ENCODE results near the gene PCP4. TPM values are rescaled to one million over a fixed set of nuclear protein-coding genes. Genes with fewer than 3 reads are reported as not detected.

PCP4 gene
- total and polyA plus RNA-seq, 2 donors (not counting 3 experiments of a cell fraction or from before 2014, with no cell fraction given): not detected

DNA sequence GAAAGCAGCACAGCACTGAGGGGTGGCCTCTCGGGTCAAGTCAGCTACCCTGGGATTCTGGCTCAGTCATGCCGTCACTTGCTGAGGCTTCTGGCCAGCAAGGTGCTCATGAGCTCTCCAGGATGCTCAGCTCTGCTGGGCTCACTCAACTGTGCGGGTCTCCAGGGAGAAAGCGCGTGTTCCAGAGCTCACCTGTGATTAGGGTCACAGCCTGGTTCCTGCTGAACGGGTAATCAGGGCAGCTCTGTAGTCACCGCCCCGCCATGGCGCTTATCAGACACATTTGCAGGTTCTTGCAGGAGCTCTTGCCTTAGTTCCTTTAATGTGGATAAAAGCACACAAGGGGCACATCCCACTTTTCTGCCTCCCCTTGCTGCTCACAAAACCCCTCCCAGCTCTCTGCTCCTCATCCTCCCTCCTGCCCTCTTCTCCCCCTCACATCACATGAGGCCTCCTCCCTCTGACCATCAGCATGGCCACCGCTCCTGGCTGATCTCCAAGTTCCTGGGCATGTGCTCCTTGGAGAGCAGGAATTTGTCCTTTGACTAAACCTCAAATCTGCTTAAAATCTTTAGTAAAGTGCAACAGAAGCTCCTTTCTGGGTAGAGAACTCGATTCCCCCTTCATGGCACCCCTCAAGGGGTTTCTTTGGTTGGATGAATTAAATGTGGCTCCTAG, 2.0 kb downstream of the PCP4 start:
- H3K4me1 ChIP-seq (ENCODE audit: control insufficient read depth, extremely low read depth, insufficient read depth, low read length): no peaks in the 10 kb centered on the region
- BruUV-seq (replicated peaks): no TSS peak
- no peak overlapping the region for H3K4me3 ChIP-seq (replicated peaks in 1 of 3; ENCODE audit: insufficient read depth in 1 of 3, low read depth in 1 of 3, low read length in 3 of 3)
- H3K27ac ChIP-seq (ENCODE audit: insufficient read depth, low read depth, low read length): no peak overlapping the region
- H2AFZ ChIP-seq (ENCODE audit: low read depth, low read length): no peak overlapping the region
- H3K36me3 ChIP-seq (ENCODE audit: control insufficient read depth in 2 of 2, extremely low read depth in 1 of 2, insufficient read depth in 2 of 2, low read length in 2 of 2): no peaks in the 10 kb centered on the region
- H3K4me2 ChIP-seq (ENCODE audit: insufficient read depth, low read length): no peak overlapping the region
- dilution Hi-C loops (cut with MboI; ENCODE audit: extremely low pct_ligation_motif_present, low sequenced_read_pairs): no loop called here
- no peak overlapping the region for H3K9ac ChIP-seq (replicated peaks; ENCODE audit: extremely low read depth, insufficient read depth, low read length)
- TF ChIP-seq POLR2AphosphoS5 (IDR thresholded peaks at IDR 0.05; ENCODE audit: insufficient read depth, low read depth, low read length): no peak
- TF ChIP-seq FOS (IDR thresholded peaks at IDR 0.05; ENCODE audit: borderline replicate concordance, insufficient read depth, low read length): no peak
- TF ChIP-seq MAX (IDR thresholded peaks at IDR 0.05; ENCODE audit: insufficient read depth, insufficient read length): no peak
- TF ChIP-seq MYC (IDR thresholded peaks at IDR 0.05; ENCODE audit: low read depth, low read length): no peak
- H4K20me1 ChIP-seq (replicated peaks; ENCODE audit: control insufficient read depth, extremely low read depth, insufficient read depth, low read length): no peaks in the 10 kb centered on the region
- no peak for FAIRE-seq
- H3K9me1 ChIP-seq (replicated peaks; ENCODE audit: control insufficient read depth, extremely low read depth, insufficient read depth, low read length): no peaks in the 10 kb centered on the region
- no peaks in the 10 kb centered on the region for H3K27me3 ChIP-seq (ENCODE audit: control insufficient read depth in 2 of 2, insufficient read depth in 2 of 2, low read length in 2 of 2)
- ChIA-PET POLR2A (no interaction called here), CTCF (no interaction called here)
- H3K79me2 ChIP-seq (ENCODE audit: control insufficient read depth, insufficient read depth, low read length): no peaks in the 10 kb centered on the region
- intact Hi-C loops (cut with micrococcal nuclease): no loop called here
- H3K9me3 ChIP-seq (replicated peaks; ENCODE audit: control insufficient read depth, insufficient read depth, low read length): no peaks in the 10 kb centered on the region
- no peak for DNase-seq (ENCODE audit: low read depth, low spot score)

DNA sequence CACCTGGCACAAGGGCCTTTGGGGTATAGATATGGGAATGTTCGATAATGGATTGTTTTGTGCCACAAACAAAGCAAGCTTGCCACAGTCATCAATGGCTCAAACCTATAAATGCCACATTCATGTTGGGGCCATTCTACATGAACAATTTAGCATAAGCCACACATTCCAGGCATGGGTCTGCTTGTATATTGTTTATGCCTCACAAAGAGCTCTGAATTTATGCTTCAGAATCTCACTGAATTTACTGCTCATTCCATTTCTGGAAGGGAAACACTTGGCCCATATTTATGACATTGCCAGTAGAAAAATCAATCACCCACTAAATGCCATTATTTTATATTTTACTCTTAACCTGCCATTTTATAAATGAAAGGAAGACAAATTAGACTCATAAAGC, 6.4 kb downstream of the PCP4 start:
- Histone ChIP-seq H3K9ac (replicated peaks; ENCODE audit: extremely low read depth, insufficient read depth, low read length) (no peak overlapping the region), H3K4me2 (ENCODE audit: insufficient read depth, low read length) (no peak overlapping the region), H3K4me1 (ENCODE audit: control insufficient read depth, extremely low read depth, insufficient read depth, low read length) (no peaks in the 10 kb centered on the region), H4K20me1 (replicated peaks; ENCODE audit: control insufficient read depth, extremely low read depth, insufficient read depth, low read length) (no peaks in the 10 kb centered on the region), H3K9me1 (replicated peaks; ENCODE audit: control insufficient read depth, extremely low read depth, insufficient read depth, low read length) (no peaks in the 10 kb centered on the region), H3K36me3 (ENCODE audit: control insufficient read depth in 2 of 2, extremely low read depth in 1 of 2, insufficient read depth in 2 of 2, low read length in 2 of 2) (no peaks in the 10 kb centered on the region), H3K4me3 (replicated peaks in 1 of 3; ENCODE audit: insufficient read depth in 1 of 3, low read depth in 1 of 3, low read length in 3 of 3) (no peak overlapping the region), H3K9me3 (replicated peaks; ENCODE audit: control insufficient read depth, insufficient read depth, low read length) (peaks cover 2% of the 10 kb centered on the region), H3K27me3 (ENCODE audit: control insufficient read depth in 2 of 2, insufficient read depth in 2 of 2, low read length in 2 of 2) (no peaks in the 10 kb centered on the region), H2AFZ (ENCODE audit: low read depth, low read length) (no peak overlapping the region), H3K79me2 (ENCODE audit: control insufficient read depth, insufficient read depth, low read length) (no peaks in the 10 kb centered on the region), H3K27ac (ENCODE audit: insufficient read depth, low read depth, low read length) (no peak overlapping the region)
- no peak for TF ChIP-seq POLR2AphosphoS5 (IDR thresholded peaks at IDR 0.05; ENCODE audit: insufficient read depth, low read depth, low read length)
- no peak for TF ChIP-seq CTCF (IDR thresholded peaks at IDR 0.05; ENCODE audit: extremely low read depth in 1 of 2, insufficient read depth in 1 of 2, low read depth in 1 of 2, low read length in 2 of 2)
- intact Hi-C loops (cut with micrococcal nuclease) (no loop called here), dilution Hi-C loops (cut with MboI; ENCODE audit: extremely low pct_ligation_motif_present, low sequenced_read_pairs) (no loop called here)
- BruUV-seq (replicated peaks): no TSS peak
- FAIRE-seq (no peak), DNase-seq (ENCODE audit: low read depth, low spot score) (no peak)
- ChIA-PET CTCF (no interaction called here), POLR2A (no interaction called here)

All from endothelial cell of umbilical vein (primary cell).